HG03095 (cell line): Measurements from ENCODE around the gene FKBP1A.

Experiments used
- ATAC-seq: cut with Tn5 transposase; IDR thresholded peaks from one replicate; pipeline ENCODE4 v1.9.1; 2021; ENCODE audit warnings: moderate library complexity; ENCODE audit not compliant: unreplicated experiment

FKBP1A gene

DNA sequence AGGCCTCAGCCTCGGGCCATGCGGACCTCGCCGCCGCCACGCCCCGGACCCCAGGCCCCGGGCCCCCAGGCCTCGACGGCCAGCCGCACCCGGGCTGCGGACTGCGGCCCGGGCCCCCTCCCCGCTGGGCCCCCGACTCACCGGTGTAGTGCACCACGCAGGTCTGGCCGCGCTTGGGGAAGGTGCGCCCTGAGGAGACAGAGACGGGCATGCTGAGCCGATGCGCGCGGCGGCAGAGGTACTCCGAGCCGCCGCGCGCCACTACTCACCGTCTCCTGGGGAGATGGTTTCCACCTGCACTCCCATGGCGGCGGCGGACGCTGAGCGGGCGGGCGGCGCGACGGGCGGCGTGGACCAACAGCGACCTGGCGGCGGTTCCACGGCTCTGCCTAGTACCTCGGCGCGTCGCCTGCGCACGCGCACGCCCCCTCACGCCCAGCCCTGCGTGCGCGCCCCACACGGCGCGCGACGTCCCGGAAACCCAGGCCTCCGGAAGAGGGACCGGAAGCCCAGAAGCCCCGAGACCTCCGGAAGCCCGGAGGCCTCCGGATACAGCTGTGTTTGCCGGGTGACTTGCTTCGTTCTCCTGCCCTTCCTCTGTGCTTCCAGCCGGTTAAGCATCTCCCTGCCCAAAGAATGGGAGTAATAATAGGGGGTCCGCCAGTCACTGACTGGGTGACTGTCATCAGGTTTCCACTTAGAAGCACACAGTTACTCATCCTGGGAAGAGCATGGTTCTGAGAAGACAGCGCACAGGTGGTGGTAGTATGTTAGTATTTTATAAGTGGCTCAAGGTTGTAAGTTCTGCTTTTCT lies at the start of gene FKBP1A:
TSS of gene FKBP1A (minus strand) at position 362 of the 814 bp plus-strand sequence. CDS start at position 306, 56 bp downstream.
- peak; percentile 92 for ATAC-seq

- ATAC-seq = no peak
Observed at GRCh38 chr20:1442304-1442703, 49.5 kb upstream of the FKBP1A start.

- ATAC-seq = no peak
Observed at GRCh38 chr20:1441133-1441532, 48.3 kb upstream of the FKBP1A start.

DNA sequence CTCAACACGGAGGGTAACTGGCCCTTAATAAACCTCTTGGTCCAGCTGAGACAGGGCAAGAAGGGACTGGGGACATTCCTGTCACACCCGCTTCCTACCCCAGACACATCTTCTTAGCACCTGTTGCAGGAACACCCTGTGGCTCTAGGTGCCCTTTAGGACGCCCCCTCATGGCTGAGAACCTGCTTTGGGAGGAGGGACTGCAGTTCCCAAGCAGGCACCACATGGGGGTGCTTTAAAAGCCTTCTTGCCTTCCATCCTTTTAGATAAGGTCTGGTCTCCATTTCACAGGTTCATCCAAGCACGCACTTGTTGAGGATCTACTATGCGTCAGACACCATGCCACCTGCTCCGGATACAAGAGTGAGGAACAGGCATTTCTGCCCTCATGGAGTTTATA lies 47.2 kb upstream of the FKBP1A start:
- no peak for ATAC-seq

DNA sequence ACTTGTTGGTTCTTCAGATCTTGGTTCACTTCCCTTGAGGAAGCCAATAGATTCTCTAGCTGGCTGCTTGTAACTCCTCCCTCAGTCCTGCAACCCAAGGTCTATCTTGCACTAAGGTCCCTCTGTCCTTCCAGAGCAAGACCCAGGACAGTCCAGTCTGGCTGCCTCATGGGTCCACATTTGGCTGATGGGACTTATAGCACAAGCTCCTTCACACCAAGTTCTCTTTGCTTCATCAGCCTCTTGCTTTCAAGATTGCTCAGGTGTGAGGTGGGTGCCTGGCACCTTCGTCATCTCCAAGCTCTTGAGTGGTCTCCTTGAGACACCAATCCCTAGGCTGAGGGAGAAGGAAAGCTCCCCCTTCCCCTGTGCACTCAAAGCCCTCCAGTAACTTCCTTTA lies 45.5 kb upstream of the FKBP1A start:
- ATAC-seq = no peak

GRCh38 chr20:1437235-1437904 lies 44.5 kb upstream of the FKBP1A start:
- ATAC-seq = no peak

DNA sequence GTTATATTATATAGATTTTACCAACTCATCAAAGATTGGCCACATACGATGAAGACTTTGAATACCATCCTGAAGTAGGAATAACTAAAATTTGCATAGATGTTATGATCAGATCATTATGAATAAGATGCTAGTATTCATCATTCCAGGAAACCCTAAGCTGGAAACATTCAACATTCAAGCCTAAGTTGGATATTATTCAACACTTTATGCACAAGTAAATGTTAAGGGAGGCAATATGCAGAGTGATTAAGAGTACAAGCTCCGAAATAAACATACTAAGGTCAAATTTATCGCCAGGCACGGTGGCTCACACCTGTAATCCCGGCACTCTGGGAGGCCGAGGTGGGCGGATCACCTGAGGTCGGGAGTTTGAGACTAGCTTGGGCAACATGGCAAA lies 43.4 kb upstream of the FKBP1A start:
- no peak for ATAC-seq

DNA sequence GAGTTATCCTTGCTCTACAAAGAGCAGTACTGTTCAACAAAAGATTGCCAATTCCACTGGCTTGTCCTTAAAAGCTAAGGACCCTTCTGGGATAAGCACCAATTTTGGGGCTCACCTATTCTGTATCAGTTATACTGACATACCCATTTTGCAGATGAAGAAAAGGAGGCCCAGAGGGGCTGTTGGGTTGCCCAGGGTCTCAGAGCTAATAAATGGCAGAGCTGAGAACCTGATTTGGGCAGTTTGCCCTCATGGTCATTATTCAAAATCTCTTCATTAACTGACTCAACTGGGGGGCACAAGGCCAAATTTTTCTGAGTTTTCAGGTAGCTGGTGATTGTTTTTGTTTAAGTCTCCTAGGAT lies 42.5 kb upstream of the FKBP1A start:
- no peak for ATAC-seq

DNA sequence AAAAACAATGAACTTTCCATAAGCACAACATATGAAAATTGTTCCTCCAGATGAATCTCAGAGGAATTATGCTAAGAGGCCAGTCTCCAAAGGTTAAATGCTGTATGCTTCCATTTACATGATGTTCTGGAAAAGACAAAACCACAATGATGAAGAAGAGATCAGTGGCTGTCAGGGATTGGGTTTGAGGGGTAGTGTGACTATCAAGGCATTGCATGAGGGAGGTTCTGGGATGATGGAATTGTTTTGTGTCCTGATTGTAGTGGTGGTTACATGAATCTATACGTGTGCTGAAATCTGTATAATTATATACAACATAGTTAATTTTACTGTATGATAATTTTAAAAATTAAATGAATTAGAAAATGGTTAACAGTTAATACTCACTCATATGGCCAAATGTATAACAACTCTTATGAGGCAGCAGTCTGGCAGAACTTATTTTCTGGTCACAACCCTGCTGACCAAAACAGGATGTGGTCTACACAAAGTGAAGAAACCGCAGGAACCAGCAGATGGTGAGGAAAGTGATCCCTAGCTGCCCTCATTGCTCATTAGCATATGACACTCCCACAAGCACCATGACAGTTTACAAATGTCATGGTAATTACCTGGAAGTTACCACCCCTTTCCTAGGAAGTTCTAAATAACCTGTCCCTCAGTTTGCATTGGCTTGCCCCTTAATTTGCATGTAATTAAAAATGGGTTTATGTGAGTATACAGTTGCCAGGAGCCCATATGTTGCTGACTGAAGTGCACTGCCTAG lies 41.9 kb upstream of the FKBP1A start:
- peak; percentile 93 for ATAC-seq

DNA sequence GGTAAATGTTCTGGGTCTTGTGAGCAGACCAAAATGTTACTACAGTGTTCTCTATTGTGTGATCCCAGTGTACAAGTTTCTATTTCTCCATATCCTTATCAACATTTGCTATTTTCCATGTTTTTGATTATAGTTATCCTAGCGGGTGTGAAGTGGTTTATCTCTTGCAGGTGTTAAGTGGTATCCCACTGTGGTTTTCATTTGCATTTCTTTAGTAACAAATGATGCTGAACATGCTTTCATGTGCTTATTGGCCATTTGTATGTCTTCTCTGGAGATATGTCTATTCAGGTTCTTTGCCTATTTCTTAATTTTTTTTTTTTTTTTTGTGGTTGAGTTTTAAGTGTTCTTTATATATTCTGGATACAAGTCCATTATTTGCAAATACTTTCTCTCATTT lies 38.3 kb upstream of the FKBP1A start:
- no peak for ATAC-seq

- no peak for ATAC-seq
Observed at GRCh38 chr20:1430004-1430451, 37.2 kb upstream of the FKBP1A start.

GRCh38 chr20:1429143-1429728 lies 36.4 kb upstream of the FKBP1A start:
- ATAC-seq = no peak

DNA sequence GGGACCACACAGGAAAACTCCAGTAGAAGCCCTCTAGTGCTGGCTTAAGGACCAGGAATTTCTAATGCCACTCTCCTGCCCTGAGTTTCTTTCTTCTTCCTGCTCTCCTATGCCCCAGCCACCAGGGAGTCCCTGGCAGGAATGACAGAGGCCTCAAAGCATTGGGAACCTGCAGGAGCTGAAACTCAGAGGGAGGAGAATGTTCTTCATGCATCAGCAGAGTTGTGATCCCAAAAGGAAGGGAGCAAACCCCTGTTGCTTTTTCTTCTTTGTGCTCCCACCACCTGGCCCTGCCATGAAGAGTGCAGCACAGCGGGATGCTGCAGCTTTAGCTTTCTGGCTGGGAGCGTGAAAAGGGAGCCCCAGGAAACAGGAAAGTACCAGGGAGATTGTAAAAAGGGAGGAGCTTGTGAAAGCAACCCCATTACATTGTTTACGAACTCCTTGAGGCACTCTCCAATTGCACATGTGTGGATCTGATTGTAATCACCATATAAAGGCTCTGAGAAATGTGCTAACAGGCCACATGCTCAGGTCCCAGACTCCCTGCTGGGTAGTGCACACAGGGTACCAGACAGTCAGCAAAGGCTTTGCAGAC lies 34.7 kb upstream of the FKBP1A start:
- ATAC-seq = no peak

GRCh38 chr20:1426231-1426849 lies 33.5 kb upstream of the FKBP1A start:
- no peak for ATAC-seq

DNA sequence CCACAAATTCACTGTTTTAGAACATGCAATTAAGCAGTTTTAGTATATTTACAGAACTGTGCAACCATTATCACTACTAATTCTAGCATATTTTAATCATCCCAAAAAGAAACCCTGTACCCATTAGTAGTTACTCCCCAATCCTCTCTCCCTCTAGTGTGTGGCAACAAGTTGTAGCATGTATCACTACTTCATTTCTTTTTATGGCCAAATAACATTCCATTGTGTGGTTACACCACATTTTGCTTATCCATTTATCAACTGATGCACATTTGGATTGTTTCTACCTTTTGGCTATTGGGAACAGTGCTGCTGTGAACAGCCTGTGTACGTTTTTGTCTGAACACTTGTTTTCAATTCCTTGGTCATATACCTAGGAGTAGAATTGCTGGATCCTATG lies 31.5 kb upstream of the FKBP1A start:
- ATAC-seq = no peak

- ATAC-seq = no peak
Observed at GRCh38 chr20:1423625-1424106, 30.8 kb upstream of the FKBP1A start.

GRCh38 chr20:1423206-1423605 lies 30.4 kb upstream of the FKBP1A start:
- no peak for ATAC-seq

DNA sequence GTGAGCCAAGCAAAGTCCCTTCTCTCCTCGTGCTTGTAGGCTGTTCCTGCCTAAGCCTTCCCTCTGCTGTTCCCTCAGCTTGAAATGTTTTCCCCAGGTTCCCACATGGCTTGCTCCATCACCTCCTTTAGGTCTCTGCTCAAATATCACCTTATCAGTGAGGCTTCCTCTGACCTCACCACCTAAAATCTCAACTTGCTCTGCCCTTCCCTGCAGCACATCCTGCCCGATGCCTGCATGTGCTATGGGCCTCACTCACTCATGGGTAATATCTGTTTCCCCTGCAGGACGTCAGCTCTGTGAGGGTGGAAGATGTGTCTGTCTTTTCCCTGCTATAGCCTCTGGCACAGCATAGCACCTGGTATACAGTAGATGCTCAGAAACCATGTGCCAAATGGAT lies 29.9 kb upstream of the FKBP1A start:
- ATAC-seq = no peak

- ATAC-seq = no peak
Observed at GRCh38 chr20:1420066-1420465, 27.2 kb upstream of the FKBP1A start.

- no peak for ATAC-seq
Observed at GRCh38 chr20:1418350-1418749, 25.5 kb upstream of the FKBP1A start.
